Measurements from ENCODE around the gene EHHADH.

Gene EHHADH

GRCh38 chr3:185282696-185283373 is 29.0 kb upstream of the EHHADH start:
- TF ChIP-seq CTCF (IDR thresholded peaks at IDR 0.05; ENCODE audit: low read depth, low read length): no peak
- DNase-seq (ENCODE audit: low read depth): peak; percentile 91
- peak overlapping the region; percentile 74 for H3K4me3 ChIP-seq (ENCODE audit: low read depth, low read length)

GRCh38 chr3:185280572-185281365 is 26.9 kb upstream of the EHHADH start:
- TF ChIP-seq POLR2A (IDR thresholded peaks at IDR 0.05; ENCODE audit: extremely low read depth, insufficient read length) (no peak), MAX (IDR thresholded peaks at IDR 0.05; ENCODE audit: low read depth, low read length) (no peak), CTCF (IDR thresholded peaks at IDR 0.05; ENCODE audit: low read depth, low read length) (peak; percentile 60), MYC (IDR thresholded peaks at IDR 0.05; ENCODE audit: low read depth, low read length) (peak; percentile 14; the same call in 1 of the 2 replicates)
- DNase-seq (ENCODE audit: low read depth): peak; percentile 77
- peak overlapping the region; percentile 32 for H3K4me3 ChIP-seq (ENCODE audit: low read depth, low read length)

- DNase-seq (ENCODE audit: low read depth): no peak
- no peak overlapping the region for H3K4me3 ChIP-seq (ENCODE audit: low read depth, low read length)
- TF ChIP-seq POLR2A (IDR thresholded peaks at IDR 0.05; ENCODE audit: extremely low read depth, insufficient read length): no peak
These were observed 25.8 kb upstream of the EHHADH start for GRCh38 chr3:185279587-185280138.

GRCh38 chr3:185276415-185276814 is 22.6 kb upstream of the EHHADH start:
- no peak for DNase-seq (ENCODE audit: low read depth)

GRCh38 chr3:185272033-185272432 is 18.2 kb upstream of the EHHADH start:
- no peak for DNase-seq (ENCODE audit: low read depth)

More at GRCh38 chr3:185276415-185276814, 22.6 kb upstream of the EHHADH start:
- H3K4me3 ChIP-seq (ENCODE audit: low read depth, low read length): no peak overlapping the region
- no peak for TF ChIP-seq POLR2A (IDR thresholded peaks at IDR 0.05; ENCODE audit: extremely low read depth, insufficient read length)
- no peak for TF ChIP-seq CTCF (IDR thresholded peaks at IDR 0.05; ENCODE audit: low read depth, low read length)
- no peak for TF ChIP-seq MAX (IDR thresholded peaks at IDR 0.05; ENCODE audit: low read depth, low read length)
- TF ChIP-seq MYC (IDR thresholded peaks at IDR 0.05; ENCODE audit: low read depth, low read length): no peak

More at GRCh38 chr3:185272033-185272432, 18.2 kb upstream of the EHHADH start:
- H3K4me3 ChIP-seq (ENCODE audit: low read depth, low read length): no peak overlapping the region
- TF ChIP-seq MYC (IDR thresholded peaks at IDR 0.05; ENCODE audit: low read depth, low read length) (no peak), MAX (IDR thresholded peaks at IDR 0.05; ENCODE audit: low read depth, low read length) (no peak), POLR2A (IDR thresholded peaks at IDR 0.05; ENCODE audit: extremely low read depth, insufficient read length) (no peak), CTCF (IDR thresholded peaks at IDR 0.05; ENCODE audit: low read depth, low read length) (no peak)
